Upper lobe of left lung (tissue), 4 donors: ENCODE results near the gene HOXB2.

ENCODE experiments used
- CTCF ChIP-seq, 6 experiments: fragments of 450-650 bp in 4 of 6; fragments of 200-600 bp in 2 of 6; sonication (generic) in 2 of 6; IDR thresholded peaks; one replicate each; pipeline ENCODE4 v1.5.1; 2016 to 2019; ENCODE audit warnings: antibody characterized with exemption in 6 of 6
- EP300 ChIP-seq, 4 donors: sonication (generic); formaldehyde crosslinking; IDR thresholded peaks; one replicate each; pipeline ENCODE4 v1.5.1; 2017; ENCODE audit warnings: antibody characterized with exemption in 4 of 4, control low read depth in 2 of 4
- POLR2A ChIP-seq, 4 donors: fragments of 450-650 bp; IDR thresholded peaks; one replicate each; pipeline ENCODE4 v1.5.1; 2016 to 2017; ENCODE audit warnings: antibody characterized with exemption in 4 of 4, mild to moderate bottlenecking in 2 of 4
- POLR2AphosphoS5 ChIP-seq, 2 donors: sonication (generic); formaldehyde crosslinking; IDR thresholded peaks; one replicate each; pipeline ENCODE4 v1.5.1; 2017; ENCODE audit warnings: antibody characterized with exemption in 2 of 2

GRCh38 chr17:48592057-48592514 lies 47.2 kb upstream of the HOXB2 start:
- no peak for TF ChIP-seq CTCF (IDR thresholded peaks at IDR 0.05)
- TF ChIP-seq POLR2AphosphoS5 (IDR thresholded peaks at IDR 0.05): no peak
- no peak for TF ChIP-seq POLR2A (IDR thresholded peaks at IDR 0.05)
- no peak for TF ChIP-seq EP300 (IDR thresholded peaks at IDR 0.05)
